K562 (cell line): ENCODE measurements around the gene AMPD1. TPM values are rescaled to one million over a fixed set of nuclear protein-coding genes. Genes with fewer than 3 reads are reported as not detected.
A peak's percentile ranks its signal among the peaks of the same experiment; 100 is the strongest.

Source experiments
- ATAC-seq: fragments of 200-7000 bp; cut with Tn5 transposase; 3 replicates; pipeline ENCODE4 v1.9.1; 2020; ENCODE audit warnings: moderate library complexity
- BruUV-seq: library from RNA; stranded (reverse); fragments of 400-500 nt; replicated peaks from 2 replicates; lab custom pipeline; 2021; lab: Mats Ljungman, UMichigan
- CTCF ChIA-PET: fragments of 300-600 bp; formaldehyde crosslinking; extraction: SDS; loops from one replicate; lab custom pipeline; 2021; ENCODE audit warnings: low intra/inter-chr PET ratio; lab: Yijun Ruan, JAX
- POLR2A ChIA-PET: fragments of 300-600, 350-650 bp; sonication (Branson Sonifier 250); formaldehyde crosslinking; extraction: SDS; loops from one replicate; lab custom pipeline; 2021; ENCODE audit warnings: antibody characterized with exemption, inconsistent platforms; lab: Yijun Ruan, JAX
- DNase-seq, 4 experiments: peaks; one replicate each; pipeline versions ENCODE4 v3.0.0 to v3.0.0-alpha.2; 2011 to 2018; ENCODE audit warnings: low spot score in 3 of 4, mixed read lengths in 3 of 4; ENCODE audit errors: extremely low read depth in 1 of 4
- FAIRE-seq: peaks from 2 replicates; lab custom pipeline; 2011; peaks lifted over from hg19 to GRCh38; lab: Jason Lieb, UNC
- H2AFZ ChIP-seq: 2 replicates; pipeline ENCODE4 v1.6.0; 2011; ENCODE audit warnings: low read depth, low read length, control low read depth, inconsistent platforms
- H3K27ac ChIP-seq: fragments of 200-600 bp; 3 replicates; pipeline ENCODE4 v1.8.0; 2011; ENCODE audit warnings: low read depth, mild to moderate bottlenecking, control low read depth, inconsistent platforms, low read length, moderate library complexity, mixed read lengths; ENCODE audit errors: extremely low read depth
- H3K27me3 ChIP-seq, 2 experiments: fragments of 300-600 bp in 1 of 2; 2 replicates in 1 of 2; 3 replicates in 1 of 2; pipeline versions ENCODE4 v1.6.0 to v1.8.0; 2011; ENCODE audit warnings: inconsistent platforms in 2 of 2, low read length in 2 of 2, mild to moderate bottlenecking in 1 of 2, mixed read lengths in 1 of 2, moderate library complexity in 1 of 2; ENCODE audit not compliant: control insufficient read depth in 2 of 2, insufficient read depth in 2 of 2
- H3K36me3 ChIP-seq: fragments of 300-600 bp; 3 replicates; pipeline ENCODE4 v1.8.0; 2011; ENCODE audit warnings: mild to moderate bottlenecking, low read length, inconsistent platforms; ENCODE audit not compliant: control insufficient read depth, insufficient read depth
- H3K4me1 ChIP-seq, 2 experiments: fragments of 200-600 bp in 1 of 2; replicated peaks in 1 of 2; 2 replicates in 1 of 2; 3 replicates in 1 of 2; pipeline versions ENCODE4 v1.5.1 to v1.8.0; 2011; ENCODE audit warnings: inconsistent platforms in 2 of 2, low read length in 2 of 2, mild to moderate bottlenecking in 1 of 2, mixed read lengths in 1 of 2, moderate library complexity in 1 of 2; ENCODE audit not compliant: control insufficient read depth in 2 of 2, insufficient read depth in 2 of 2
- H3K4me2 ChIP-seq: 2 replicates; pipeline ENCODE4 v1.6.1; 2011; ENCODE audit warnings: low read length, control low read depth, inconsistent platforms, mixed read lengths; ENCODE audit not compliant: insufficient read depth
- H3K4me3 ChIP-seq: fragments of 200-600 bp; sonication (generic), shearing (Covaris generic); 2 replicates; pipeline ENCODE4 v1.5.1; 2016; ENCODE audit warnings: control low read depth, inconsistent platforms
- H3K79me2 ChIP-seq: fragments of 200-600 bp; 3 replicates; pipeline ENCODE4 v1.8.0; 2011; ENCODE audit warnings: low read length, inconsistent platforms; ENCODE audit not compliant: control insufficient read depth, insufficient read depth
- H3K9ac ChIP-seq, 2 experiments: 2 replicates each; pipeline versions ENCODE4 v1.6.0 to v1.6.1; 2011; ENCODE audit warnings: low read depth in 2 of 2, low read length in 2 of 2, control low read depth in 1 of 2, inconsistent platforms in 1 of 2, mild to moderate bottlenecking in 1 of 2, mixed read lengths in 1 of 2; ENCODE audit not compliant: insufficient read depth in 1 of 2
- H3K9me1 ChIP-seq: one replicate; pipeline ENCODE4 v1.6.0; 2011; ENCODE audit warnings: inconsistent platforms, mild to moderate bottlenecking, low read length, moderate library complexity; ENCODE audit not compliant: control insufficient read depth, insufficient read depth
- H3K9me3 ChIP-seq: replicated peaks from 2 replicates; pipeline ENCODE4 v1.5.1; 2011; ENCODE audit warnings: low read depth, low read length, inconsistent platforms; ENCODE audit not compliant: control insufficient read depth, insufficient read depth
- H4K20me1 ChIP-seq: replicated peaks from 2 replicates; pipeline ENCODE4 v1.6.1; 2011; ENCODE audit warnings: low read length, inconsistent platforms, mixed read lengths; ENCODE audit not compliant: control insufficient read depth, insufficient read depth
- PCBP2 ChIP-seq: fragments of 200-400 bp; formaldehyde crosslinking; IDR thresholded peaks from 2 replicates; pipeline ENCODE4 v1.6.1; 2018; ENCODE audit warnings: low read length, low read depth, mild to moderate bottlenecking, moderate library complexity; ENCODE audit not compliant: poor library complexity, severe bottlenecking
- RNF2 ChIP-seq: sonication (generic); IDR thresholded peaks from 2 replicates; pipeline ENCODE4 v1.6.1; 2016
- ZBTB11 ChIP-seq, 3 experiments: fragments of 200-800 bp in 1 of 3; fragments of 250-450 bp in 1 of 3; fragments of 450-650 bp in 1 of 3; sonication (Bioruptor Pico) in 1 of 3; sonication (Bioruptor generic) in 1 of 3; formaldehyde crosslinking in 1 of 3; IDR thresholded peaks; 2 replicates each; pipeline versions ENCODE4 v1.6.1 to v1.8.0; 2016 to 2022; ENCODE audit warnings: mild to moderate bottlenecking in 2 of 3, missing genetic modification characterization in 2 of 3, missing compliant biosample characterization in 1 of 3, moderate library complexity in 1 of 3
- ZNF184 ChIP-seq: sonication (generic); formaldehyde crosslinking; IDR thresholded peaks from 2 replicates; pipeline ENCODE4 v1.5.0; 2020; ENCODE audit warnings: missing genetic modification reagents
- ZNF76 ChIP-seq: fragments of 250-450 bp; sonication (Bioruptor Pico); IDR thresholded peaks from 2 replicates; pipeline ENCODE4 v1.4.0; 2020; ENCODE audit warnings: mild to moderate bottlenecking, moderate library complexity, borderline replicate concordance
- WGBS: fragments of 100-300 bp; shearing (Covaris generic); methylation state at CpG from one replicate; pipeline ENCODE4 v1.1.6; 2016; ENCODE audit warnings: low coverage, mixed read lengths; ENCODE audit not compliant: insufficient coverage; ENCODE audit errors: missing lambda C conversion rate; 5-methylcytosine and 5-hydroxymethylcytosine counted together
- in situ Hi-C: fragments of 300-500 bp; cut with MboI; formaldehyde crosslinking; loops from 4 replicates; pipeline ENCODE4 v1.15.0; 2018; ENCODE audit warnings: inconsistent platforms, mixed read lengths
- intact Hi-C: fragments of 100-400 bp; cut with micrococcal nuclease; formaldehyde crosslinking; loops from 2 replicates; pipeline ENCODE4 v1.14.2; 2022
- polyA plus RNA-seq, 8 experiments: library from polyadenylated mRNA; depleted of rRNA in 4 of 8; stranded (reverse) in 5 of 8; unstranded in 3 of 8; fragments of >200 nt; fragmentation: Nextera tagmentation in 2 of 8; fragmentation: Illumina TruSeq in 1 of 8; extraction: Ambion mirVana in 2 of 8; extraction: Trizol in 1 of 8; gene quantifications; 2 replicates each; pipeline versions ENCODE4 v1.2.1 to v1.2.3, GENCODE V29; 2011 to 2014; ENCODE audit warnings: inconsistent platforms in 1 of 8, missing spikeins in 1 of 8
- total RNA-seq, 7 experiments: library from RNA; depleted of rRNA in 6 of 7; stranded (reverse); fragments of >200 nt in 6 of 7; fragmentation: Illumina TruSeq in 2 of 7; extraction: Trizol in 2 of 7; gene quantifications; 2 replicates each; pipeline versions ENCODE4 v1.2.1 to v1.2.3, GENCODE V29; 2011 to 2021; ENCODE audit warnings: low replicate concordance in 1 of 7

AMPD1 gene
- total and polyA plus RNA-seq, 9 of the 15 experiments (the other 6 are each of a cell fraction or from before 2014, with no cell fraction given) = 0.04 to 0.17 TPM; not detected in 7

GRCh38 chr1:114725230-114725629 is 29.9 kb upstream of the AMPD1 start:
- ChIA-PET CTCF (no interaction called here), POLR2A (interaction anchor here (0.6 to 1.5 kb wide), 2 partner anchors 8 to 84 kb away, joined by 4 to 6 read pairs; partner anchors contain the start of gene NRAS)
- FAIRE-seq = no peak
- no peak overlapping the region for H3K27ac ChIP-seq
- BruUV-seq = no TSS peak
- peaks cover 99% of the 10 kb centered on the region for H3K36me3 ChIP-seq
- in situ Hi-C loops (no loop called here), intact Hi-C loops (no loop called here)
- no peak overlapping the region for H2AFZ ChIP-seq
- ATAC-seq = no peak
- H3K4me2 ChIP-seq = no peak overlapping the region
- H3K9ac ChIP-seq = no peak overlapping the region
- 71% methylated on average over 1 of the region's 1 CpG for WGBS
- DNase-seq = no peak
- no peaks in the 10 kb centered on the region for H3K27me3 ChIP-seq
- H3K4me3 ChIP-seq = no peak overlapping the region
- no peaks in the 10 kb centered on the region for H3K9me1 ChIP-seq
- H3K4me1 ChIP-seq = no peaks in the 10 kb centered on the region
- H4K20me1 ChIP-seq = no peaks in the 10 kb centered on the region
- no peak for TF ChIP-seq PCBP2
- TF ChIP-seq ZNF184 (CRISPR knock-in tag) = no peak
- no peak for TF ChIP-seq RNF2
- no peak for TF ChIP-seq ZNF76 (CRISPR knock-in tag)
- 0 out of 6 replicates have a peak, but pooled peaks of 1 of the 3 experiments have one; percentile 7 for TF ChIP-seq ZBTB11 (CRISPR knock-in tag; IDR thresholded peaks at IDR 0.05)
- H3K9me3 ChIP-seq = no peaks in the 10 kb centered on the region
- H3K79me2 ChIP-seq = no peaks in the 10 kb centered on the region
